Activated naive CD8-positive, alpha-beta T cell (primary cell): ENCODE data around the gene CTBP1.
A peak's percentile ranks its signal among the peaks of the same experiment; 100 is the strongest.

ENCODE experiments used
- H3K27ac Mint-ChIP-seq: one replicate; pipeline ENCODE4 v1.8.0; 2021; ENCODE audit warnings: mixed read lengths
- H3K27me3 Mint-ChIP-seq: one replicate; pipeline ENCODE4 v1.8.0; 2021; ENCODE audit warnings: mixed read lengths
- H3K36me3 Mint-ChIP-seq: one replicate; pipeline ENCODE4 v1.8.0; 2021; ENCODE audit warnings: mixed read lengths
- H3K4me1 Mint-ChIP-seq: one replicate; pipeline ENCODE4 v1.8.0; 2021; ENCODE audit warnings: low read depth, mixed read lengths
- H3K4me3 Mint-ChIP-seq: one replicate; pipeline ENCODE4 v1.8.0; 2021; ENCODE audit warnings: mild to moderate bottlenecking, mixed read lengths
- H3K9me3 Mint-ChIP-seq: one replicate; pipeline ENCODE4 v1.8.0; 2021; ENCODE audit warnings: low read depth, mixed read lengths

Gene CTBP1

GRCh38 chr4:1172228-1172851 is 76.6 kb downstream of the CTBP1 start, which contains the start of gene SPON2:
Gene SPON2, minus strand, starts transcription at chr4:1172583.
- no peak within 1 kb of the TSS for H3K27ac Mint-ChIP-seq
- no peaks in the 10 kb centered on the region for H3K9me3 Mint-ChIP-seq
- peak within 1 kb of the TSS; percentile 57 for H3K4me3 Mint-ChIP-seq
- no peaks in the 10 kb centered on the region for H3K36me3 Mint-ChIP-seq
- H3K27me3 Mint-ChIP-seq = peaks cover 7% of the 10 kb centered on the region
- H3K4me1 Mint-ChIP-seq = peaks cover 14% of the 10 kb centered on the region

GRCh38 chr4:1171311-1172227 is 77.4 kb downstream of the CTBP1 start:
- no peaks in the 10 kb centered on the region for H3K9me3 Mint-ChIP-seq
- no peaks in the 10 kb centered on the region for H3K36me3 Mint-ChIP-seq
- peak overlapping the region; percentile 57 for H3K4me3 Mint-ChIP-seq
- peaks cover 7% of the 10 kb centered on the region for H3K27me3 Mint-ChIP-seq
- peaks cover 19% of the 10 kb centered on the region for H3K4me1 Mint-ChIP-seq
- H3K27ac Mint-ChIP-seq = no peak overlapping the region

- H3K9me3 Mint-ChIP-seq = no peaks in the 10 kb centered on the region
- H3K4me1 Mint-ChIP-seq = peaks cover 19% of the 10 kb centered on the region
- no peaks in the 10 kb centered on the region for H3K36me3 Mint-ChIP-seq
- no peak overlapping the region for H3K4me3 Mint-ChIP-seq
- no peak overlapping the region for H3K27ac Mint-ChIP-seq
- H3K27me3 Mint-ChIP-seq = peaks cover 7% of the 10 kb centered on the region
Measured at GRCh38 chr4:1170976-1171310, 78.0 kb downstream of the CTBP1 start.

GRCh38 chr4:1170156-1170975 is 78.6 kb downstream of the CTBP1 start:
- H3K9me3 Mint-ChIP-seq = no peaks in the 10 kb centered on the region
- H3K27me3 Mint-ChIP-seq = peaks cover 7% of the 10 kb centered on the region
- peaks cover 19% of the 10 kb centered on the region for H3K4me1 Mint-ChIP-seq
- H3K36me3 Mint-ChIP-seq = no peaks in the 10 kb centered on the region
- H3K27ac Mint-ChIP-seq = no peak overlapping the region
- peak overlapping the region; percentile 20 for H3K4me3 Mint-ChIP-seq

GRCh38 chr4:1169691-1170096 is 79.2 kb downstream of the CTBP1 start:
- H3K27ac Mint-ChIP-seq = no peak overlapping the region
- peaks cover 7% of the 10 kb centered on the region for H3K27me3 Mint-ChIP-seq
- H3K4me3 Mint-ChIP-seq = no peak overlapping the region
- H3K9me3 Mint-ChIP-seq = no peaks in the 10 kb centered on the region
- peaks cover 19% of the 10 kb centered on the region for H3K4me1 Mint-ChIP-seq
- H3K36me3 Mint-ChIP-seq = no peaks in the 10 kb centered on the region

- Mint-ChIP-seq H3K4me1 (peaks cover 19% of the 10 kb centered on the region), H3K27ac (no peak overlapping the region), H3K27me3 (peaks cover 7% of the 10 kb centered on the region), H3K36me3 (no peaks in the 10 kb centered on the region), H3K4me3 (peak overlapping the region; percentile 44), H3K9me3 (no peaks in the 10 kb centered on the region)
Measured at GRCh38 chr4:1169171-1169671, 79.7 kb downstream of the CTBP1 start.

GRCh38 chr4:1168191-1169101 is 80.5 kb downstream of the CTBP1 start:
- no peaks in the 10 kb centered on the region for H3K36me3 Mint-ChIP-seq
- peaks cover 20% of the 10 kb centered on the region for H3K4me1 Mint-ChIP-seq
- no peaks in the 10 kb centered on the region for H3K9me3 Mint-ChIP-seq
- H3K27ac Mint-ChIP-seq = peak overlapping the region; percentile 22
- peak overlapping the region; percentile 83 for H3K4me3 Mint-ChIP-seq
- peaks cover 7% of the 10 kb centered on the region for H3K27me3 Mint-ChIP-seq

- peaks cover 7% of the 10 kb centered on the region for H3K27me3 Mint-ChIP-seq
- H3K27ac Mint-ChIP-seq = peak overlapping the region; percentile 84
- no peaks in the 10 kb centered on the region for H3K9me3 Mint-ChIP-seq
- H3K4me3 Mint-ChIP-seq = peak overlapping the region; percentile 83
- peaks cover 22% of the 10 kb centered on the region for H3K4me1 Mint-ChIP-seq
- no peaks in the 10 kb centered on the region for H3K36me3 Mint-ChIP-seq
Measured at GRCh38 chr4:1167244-1167949, 81.5 kb downstream of the CTBP1 start.

- H3K4me3 Mint-ChIP-seq = peak overlapping the region; percentile 83
- H3K27ac Mint-ChIP-seq = peak overlapping the region; percentile 84
- H3K4me1 Mint-ChIP-seq = peaks cover 22% of the 10 kb centered on the region
- H3K9me3 Mint-ChIP-seq = no peaks in the 10 kb centered on the region
- H3K36me3 Mint-ChIP-seq = no peaks in the 10 kb centered on the region
- peaks cover 7% of the 10 kb centered on the region for H3K27me3 Mint-ChIP-seq
Measured at GRCh38 chr4:1166509-1167243, 82.3 kb downstream of the CTBP1 start.

GRCh38 chr4:1164956-1165545 is 83.9 kb downstream of the CTBP1 start:
- Mint-ChIP-seq H3K4me1 (peaks cover 17% of the 10 kb centered on the region), H3K27me3 (peaks cover 3% of the 10 kb centered on the region), H3K4me3 (no peak overlapping the region), H3K9me3 (no peaks in the 10 kb centered on the region), H3K36me3 (no peaks in the 10 kb centered on the region), H3K27ac (no peak overlapping the region)

GRCh38 chr4:1164444-1164843 is 84.5 kb downstream of the CTBP1 start:
- peaks cover 3% of the 10 kb centered on the region for H3K27me3 Mint-ChIP-seq
- H3K4me3 Mint-ChIP-seq = no peak overlapping the region
- no peak overlapping the region for H3K27ac Mint-ChIP-seq
- H3K36me3 Mint-ChIP-seq = no peaks in the 10 kb centered on the region
- H3K9me3 Mint-ChIP-seq = no peaks in the 10 kb centered on the region
- peaks cover 17% of the 10 kb centered on the region for H3K4me1 Mint-ChIP-seq

- H3K4me1 Mint-ChIP-seq = peaks cover 17% of the 10 kb centered on the region
- H3K36me3 Mint-ChIP-seq = peaks cover 2% of the 10 kb centered on the region
- no peaks in the 10 kb centered on the region for H3K9me3 Mint-ChIP-seq
- no peak overlapping the region for H3K27ac Mint-ChIP-seq
- peaks cover 2% of the 10 kb centered on the region for H3K27me3 Mint-ChIP-seq
- H3K4me3 Mint-ChIP-seq = no peak overlapping the region
Measured at GRCh38 chr4:1164040-1164439, 84.9 kb downstream of the CTBP1 start.
